CD4-positive, alpha-beta T cell (primary cell): ENCODE data around the gene ZNF697. TPM values are rescaled to one million over a fixed set of nuclear protein-coding genes. Genes with fewer than 3 reads are reported as not detected.

ENCODE experiments used
- ATAC-seq: fragments of 200-7000 bp; cut with Tn5 transposase; one replicate; pipeline ENCODE4 v1.10.0; 2022; ENCODE audit warnings: mild to moderate bottlenecking; ENCODE audit not compliant: poor library complexity
- CTCF ChIA-PET: fragments of 350-600 bp; sonication (Branson Sonifier 250); formaldehyde crosslinking; loops from one replicate; lab custom pipeline; 2021; ENCODE audit warnings: antibody characterized with exemption, inconsistent platforms; lab: Charles Lee
- POLR2A ChIA-PET: fragments of 350-600 bp; sonication (Branson Sonifier 250); formaldehyde crosslinking; loops from one replicate; lab custom pipeline; 2021; ENCODE audit warnings: antibody characterized with exemption, inconsistent platforms; lab: Charles Lee
- DNase-seq, 14 experiments: peaks; one replicate each; pipeline ENCODE4 v3.0.0-alpha.2; 2013 to 2020; ENCODE audit warnings: mixed read lengths in 2 of 14
- H3K27ac ChIP-seq, 2 donors: one replicate each; pipeline versions ENCODE4 v1.5.1 to v1.7.0; 2013; ENCODE audit warnings: low read length in 2 of 2, low read depth in 1 of 2, mild to moderate bottlenecking in 1 of 2
- H3K27me3 ChIP-seq, 2 experiments: 1 replicate in 1 of 2; 2 replicates in 1 of 2; pipeline versions ENCODE4 v1.6.1 to v1.7.0; 2013; ENCODE audit warnings: low read length in 2 of 2, control low read depth in 1 of 2, mild to moderate bottlenecking in 1 of 2, moderate library complexity in 1 of 2; ENCODE audit not compliant: insufficient read depth in 2 of 2, control insufficient read depth in 1 of 2
- H3K36me3 ChIP-seq: one replicate; pipeline ENCODE4 v1.6.1; 2013; ENCODE audit warnings: low read length, control low read depth; ENCODE audit not compliant: insufficient read depth
- H3K4me1 ChIP-seq: one replicate; pipeline ENCODE4 v1.6.1; 2013; ENCODE audit warnings: low read length, control low read depth; ENCODE audit not compliant: insufficient read depth
- H3K4me3 ChIP-seq: one replicate; pipeline ENCODE4 v1.5.1; 2013; ENCODE audit warnings: mild to moderate bottlenecking, low read length, moderate library complexity
- H3K9me3 ChIP-seq, 2 experiments: 1 replicate in 1 of 2; 2 replicates in 1 of 2; pipeline versions ENCODE4 v1.6.1 to v1.7.0; 2013; ENCODE audit warnings: low read length in 2 of 2, mild to moderate bottlenecking in 2 of 2, control low read depth in 1 of 2, moderate library complexity in 1 of 2; ENCODE audit not compliant: control insufficient read depth in 1 of 2, insufficient read depth in 1 of 2
- H3K27ac Mint-ChIP-seq: one replicate; pipeline ENCODE4 v1.8.0; 2020; ENCODE audit warnings: mixed read lengths
- H3K27me3 Mint-ChIP-seq: one replicate; pipeline ENCODE4 v1.8.0; 2021; ENCODE audit warnings: mixed read lengths
- H3K36me3 Mint-ChIP-seq: one replicate; pipeline ENCODE4 v1.8.0; 2021; ENCODE audit warnings: low read depth, mixed read lengths
- H3K4me1 Mint-ChIP-seq: one replicate; pipeline ENCODE4 v1.8.0; 2021; ENCODE audit warnings: low read depth, mixed read lengths
- H3K4me3 Mint-ChIP-seq: one replicate; pipeline ENCODE4 v1.8.0; 2020; ENCODE audit warnings: mild to moderate bottlenecking, mixed read lengths
- H3K9me3 Mint-ChIP-seq: one replicate; pipeline ENCODE4 v1.8.0; 2020; ENCODE audit warnings: mixed read lengths
- intact Hi-C, 2 experiments: fragments of 100-400 bp; cut with DNase I in 1 of 2; cut with micrococcal nuclease in 1 of 2; formaldehyde crosslinking; loops; one replicate each; pipeline versions ENCODE4 v1.15.1 to v1.9.0; 2023 to 2025; cut with DNase I, micrococcal nuclease
- total RNA-seq, 174 experiments: library from RNA in 2 of 174; stranded (reverse) in 2 of 174; gene quantifications; one replicate each; pipeline ENCODE4 v1.2.3 and lab custom pipeline; 2021 to 2026
- TF ChIP-seq, protein P1 (sequence below): fragments of 200-600 bp; IDR thresholded peaks from one replicate; pipeline ENCODE4 v1.8.0; 2022; ENCODE audit warnings: antibody characterized with exemption, mild to moderate bottlenecking

The ZNF697 gene
- total RNA-seq, 2 experiments from 2014 or later, result 0.05 to 0.06 TPM

DNA sequence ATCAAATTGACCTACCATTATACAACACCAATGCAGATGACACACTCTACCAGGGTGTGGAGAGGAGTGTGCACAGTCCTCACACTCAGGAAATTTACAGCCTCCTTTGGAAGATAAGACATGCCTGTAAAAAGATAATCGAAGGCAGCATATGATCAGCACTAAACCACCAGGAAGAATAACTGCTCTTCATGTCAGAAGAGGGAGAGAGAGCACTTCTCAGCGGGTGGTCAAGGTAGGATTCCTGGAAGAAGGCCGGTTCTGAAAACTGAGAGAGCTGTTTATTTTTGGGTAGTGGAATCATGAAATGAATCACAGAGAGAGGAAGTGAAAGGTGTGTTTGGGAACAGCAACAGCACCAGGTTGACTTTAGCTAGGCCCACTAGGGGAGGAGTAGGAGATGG lies 14.0 kb upstream of the ZNF697 start:
- ATAC-seq, result no peak
- H3K27me3 Mint-ChIP-seq, result peaks cover 39% of the 10 kb centered on the region
- H3K9me3 Mint-ChIP-seq, result no peaks in the 10 kb centered on the region
- H3K27ac Mint-ChIP-seq, result no peak overlapping the region
- H3K4me1 Mint-ChIP-seq, result no peaks in the 10 kb centered on the region
- Histone ChIP-seq H3K27ac (no peak overlapping the region), H3K4me1 (no peaks in the 10 kb centered on the region), H3K4me3 (no peak overlapping the region), H3K27me3 (peaks cover 4 to 8% of the 10 kb centered on the region in 2 experiments), H3K9me3 (no peaks in the 10 kb centered on the region), H3K36me3 (no peaks in the 10 kb centered on the region)
- no peak for DNase-seq
- H3K36me3 Mint-ChIP-seq, result no peaks in the 10 kb centered on the region
- intact Hi-C loops, result no loop called here
- ChIA-PET POLR2A (no interaction called here), CTCF (no interaction called here)
- H3K4me3 Mint-ChIP-seq, result no peak overlapping the region
- TF ChIP-seq, protein P1, sequence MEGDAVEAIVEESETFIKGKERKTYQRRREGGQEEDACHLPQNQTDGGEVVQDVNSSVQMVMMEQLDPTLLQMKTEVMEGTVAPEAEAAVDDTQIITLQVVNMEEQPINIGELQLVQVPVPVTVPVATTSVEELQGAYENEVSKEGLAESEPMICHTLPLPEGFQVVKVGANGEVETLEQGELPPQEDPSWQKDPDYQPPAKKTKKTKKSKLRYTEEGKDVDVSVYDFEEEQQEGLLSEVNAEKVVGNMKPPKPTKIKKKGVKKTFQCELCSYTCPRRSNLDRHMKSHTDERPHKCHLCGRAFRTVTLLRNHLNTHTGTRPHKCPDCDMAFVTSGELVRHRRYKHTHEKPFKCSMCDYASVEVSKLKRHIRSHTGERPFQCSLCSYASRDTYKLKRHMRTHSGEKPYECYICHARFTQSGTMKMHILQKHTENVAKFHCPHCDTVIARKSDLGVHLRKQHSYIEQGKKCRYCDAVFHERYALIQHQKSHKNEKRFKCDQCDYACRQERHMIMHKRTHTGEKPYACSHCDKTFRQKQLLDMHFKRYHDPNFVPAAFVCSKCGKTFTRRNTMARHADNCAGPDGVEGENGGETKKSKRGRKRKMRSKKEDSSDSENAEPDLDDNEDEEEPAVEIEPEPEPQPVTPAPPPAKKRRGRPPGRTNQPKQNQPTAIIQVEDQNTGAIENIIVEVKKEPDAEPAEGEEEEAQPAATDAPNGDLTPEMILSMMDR, result no peak

DNA sequence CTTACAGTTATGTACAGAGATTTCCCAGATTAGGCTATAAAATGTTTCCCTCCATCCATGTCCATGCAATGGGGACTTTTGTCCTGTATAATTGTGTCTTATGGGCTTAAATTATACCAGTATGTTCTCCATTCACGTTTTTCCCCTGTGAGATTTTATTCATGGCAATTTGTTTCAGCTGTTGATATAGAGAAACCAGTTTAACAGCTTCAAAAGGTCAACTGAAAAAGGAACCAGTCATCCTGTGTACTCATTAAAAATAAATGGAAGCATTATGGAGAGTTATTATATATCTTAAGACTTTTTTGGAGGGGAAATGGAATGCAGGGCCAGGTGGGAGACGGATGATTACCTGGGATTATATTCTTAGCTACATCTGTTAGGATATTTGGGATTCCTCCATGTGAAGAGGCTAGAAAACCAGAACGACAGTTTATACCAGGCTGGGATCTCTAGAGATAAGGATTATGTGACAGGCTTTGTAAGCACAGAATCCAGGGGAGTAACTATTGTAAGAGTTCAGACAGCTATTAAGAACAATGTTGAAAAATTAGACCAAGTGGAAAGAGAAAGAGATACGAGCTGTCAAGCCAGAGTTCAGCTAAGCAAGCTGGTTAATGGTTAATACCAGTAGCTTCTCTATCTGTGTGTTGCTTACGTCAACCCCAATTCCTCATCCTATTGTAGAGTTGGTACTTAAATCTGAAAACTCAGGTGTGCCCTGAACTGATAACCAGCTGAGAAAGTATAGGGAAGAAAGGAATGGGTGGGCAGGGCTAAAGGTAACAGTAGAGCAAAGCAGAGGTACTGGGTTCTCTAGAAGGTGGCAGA lies 12.4 kb upstream of the ZNF697 start:
- CTCF ChIA-PET, result interaction anchor here (1.5 kb wide), 1 partner anchor 9 kb away, joined by 3 read pairs; no protein-coding TSS in a partner anchor
- Mint-ChIP-seq H3K4me3 (no peak overlapping the region), H3K27ac (no peak overlapping the region), H3K4me1 (no peaks in the 10 kb centered on the region), H3K36me3 (no peaks in the 10 kb centered on the region), H3K27me3 (peaks cover 36% of the 10 kb centered on the region), H3K9me3 (no peaks in the 10 kb centered on the region)
- Histone ChIP-seq H3K4me3 (no peak overlapping the region), H3K36me3 (no peaks in the 10 kb centered on the region), H3K27ac (no peak overlapping the region), H3K9me3 (no peaks in the 10 kb centered on the region), H3K27me3 (peaks cover 0 to 8% of the 10 kb centered on the region in 2 experiments), H3K4me1 (no peaks in the 10 kb centered on the region)
- DNase-seq, result no peak
- TF ChIP-seq, protein P1, result no peak
- POLR2A ChIA-PET, result no interaction called here
- ATAC-seq, result no peak
- intact Hi-C loops, result no loop called here

DNA sequence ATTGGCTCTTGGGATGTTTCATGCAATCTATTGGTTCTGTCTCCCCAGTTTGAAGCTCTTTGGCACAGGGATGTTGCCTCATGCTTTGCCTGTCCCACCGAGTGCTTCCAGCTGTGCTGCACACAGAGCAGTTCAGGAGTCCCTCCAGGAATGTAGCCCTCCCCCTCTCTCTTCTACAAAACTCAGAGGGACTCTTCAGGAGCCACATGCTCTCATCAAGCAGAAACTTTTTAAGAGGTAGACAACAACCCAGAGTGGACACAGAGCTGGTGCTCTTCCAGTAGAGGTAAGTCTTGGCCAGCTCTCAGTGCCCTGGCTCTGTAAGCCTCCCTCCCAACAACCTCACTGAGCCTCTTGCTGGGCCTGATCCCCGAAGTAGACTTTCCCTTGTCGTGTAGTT lies 11.6 kb upstream of the ZNF697 start:
- Histone ChIP-seq H3K36me3 (no peaks in the 10 kb centered on the region), H3K4me3 (no peak overlapping the region), H3K4me1 (no peaks in the 10 kb centered on the region), H3K9me3 (no peaks in the 10 kb centered on the region), H3K27me3 (peaks cover 0 to 10% of the 10 kb centered on the region in 2 experiments), H3K27ac (no peak overlapping the region)
- H3K9me3 Mint-ChIP-seq, result no peaks in the 10 kb centered on the region
- H3K36me3 Mint-ChIP-seq, result no peaks in the 10 kb centered on the region
- peaks cover 35% of the 10 kb centered on the region for H3K27me3 Mint-ChIP-seq
- intact Hi-C loops, result no loop called here
- no peaks in the 10 kb centered on the region for H3K4me1 Mint-ChIP-seq
- CTCF ChIA-PET, result interaction anchor here (1.5 kb wide), 1 partner anchor 10 kb away, joined by 3 read pairs; no protein-coding TSS in a partner anchor
- TF ChIP-seq, protein P1, result no peak
- no peak overlapping the region for H3K4me3 Mint-ChIP-seq
- no peak for ATAC-seq
- no peak for DNase-seq
- POLR2A ChIA-PET, result no interaction called here
- H3K27ac Mint-ChIP-seq, result no peak overlapping the region
